Spinal cord (tissue), 10 donors: Measurements from ENCODE around the gene DEK. TPM values are rescaled to one million over a fixed set of nuclear protein-coding genes. Genes with fewer than 3 reads are reported as not detected.
"Not testable (repeated sequence)": the region's sequence is repeated elsewhere in the genome, so short reads cannot be mapped to it uniquely, and the experiment has no call there.

ENCODE experiments used
- DNase-seq, 6 donors: peaks; one replicate each; pipeline versions ENCODE4 v3.0.0 to v3.0.0-alpha.2; 2013 to 2015; ENCODE audit warnings: low spot score in 6 of 6, low read depth in 4 of 6
- H3K27ac ChIP-seq: one replicate; pipeline ENCODE4 v1.5.1; 2013; ENCODE audit warnings: low read depth, low read length, control low read depth
- H3K27me3 ChIP-seq: one replicate; pipeline ENCODE4 v1.6.1; 2013; ENCODE audit warnings: low read length; ENCODE audit not compliant: control insufficient read depth, insufficient read depth
- H3K36me3 ChIP-seq: one replicate; pipeline ENCODE4 v1.6.1; 2013; ENCODE audit warnings: low read length; ENCODE audit not compliant: control insufficient read depth, insufficient read depth
- H3K4me1 ChIP-seq: one replicate; pipeline ENCODE4 v1.6.1; 2013; ENCODE audit warnings: low read length; ENCODE audit not compliant: control insufficient read depth, insufficient read depth
- H3K4me3 ChIP-seq: one replicate; pipeline ENCODE4 v1.5.1; 2013; ENCODE audit warnings: low read depth, low read length, control low read depth
- H3K9me3 ChIP-seq: one replicate; pipeline ENCODE4 v1.6.1; 2013; ENCODE audit warnings: low read length; ENCODE audit not compliant: control insufficient read depth, insufficient read depth
- WGBS: methylation state at CpG from one replicate; pipeline ENCODE4 v1.1.5; 2013; ENCODE audit warnings: missing lambda C conversion rate; ENCODE audit not compliant: insufficient coverage; 5-methylcytosine and 5-hydroxymethylcytosine counted together
- polyA plus RNA-seq, 2 donors: library from polyadenylated mRNA; unstranded; fragments of 120-200 nt; gene quantifications; one replicate each; pipeline ENCODE4 v1.2.1, GENCODE V29; 2013; ENCODE audit not compliant: insufficient read length in 2 of 2
- total RNA-seq, 2 donors: library from RNA; depleted of rRNA in 1 of 2; stranded (reverse); fragments of 120-200 nt in 1 of 2; fragments of >200 nt in 1 of 2; gene quantifications; one replicate each; pipeline versions ENCODE4 v1.2.3 to v1.2.4, GENCODE V29; 2013 to 2014
- donor health status: healthy.

Gene DEK
- total and polyA plus RNA-seq, 4 donors, result 79.0 to 124 (median 102) TPM

DNA sequence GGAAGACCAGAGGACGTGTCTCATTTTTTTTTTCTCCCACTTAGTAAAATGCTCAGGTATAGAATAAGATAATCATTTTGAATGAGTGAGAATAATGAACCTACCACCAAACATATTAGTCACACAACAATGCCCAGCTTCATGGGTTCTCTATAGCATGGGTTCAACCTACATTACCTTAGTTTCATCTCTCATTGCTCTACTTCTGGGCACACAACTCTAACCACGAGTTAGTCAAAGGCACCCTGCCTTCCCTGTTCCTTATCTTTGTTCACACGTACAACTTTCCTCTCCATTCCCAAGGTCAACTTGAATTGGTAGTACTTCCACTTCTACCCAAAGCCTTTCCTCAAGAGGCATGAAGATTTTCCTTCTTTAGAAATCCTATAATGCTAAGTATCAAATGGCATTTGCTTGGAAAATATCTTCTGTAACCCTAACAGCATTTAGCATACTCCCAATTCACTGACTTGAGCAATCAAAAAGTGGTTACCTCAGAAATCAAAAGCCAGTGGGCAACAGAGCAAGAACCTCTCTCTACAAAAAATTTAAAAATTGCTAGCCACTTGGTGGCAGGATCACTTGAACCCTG, 20.9 kb downstream of the DEK start:
- 100% methylated on average over 1 of the region's 3 CpGs for WGBS
- Histone ChIP-seq H3K27ac (no peak overlapping the region), H3K27me3 (no peaks in the 10 kb centered on the region)

DNA sequence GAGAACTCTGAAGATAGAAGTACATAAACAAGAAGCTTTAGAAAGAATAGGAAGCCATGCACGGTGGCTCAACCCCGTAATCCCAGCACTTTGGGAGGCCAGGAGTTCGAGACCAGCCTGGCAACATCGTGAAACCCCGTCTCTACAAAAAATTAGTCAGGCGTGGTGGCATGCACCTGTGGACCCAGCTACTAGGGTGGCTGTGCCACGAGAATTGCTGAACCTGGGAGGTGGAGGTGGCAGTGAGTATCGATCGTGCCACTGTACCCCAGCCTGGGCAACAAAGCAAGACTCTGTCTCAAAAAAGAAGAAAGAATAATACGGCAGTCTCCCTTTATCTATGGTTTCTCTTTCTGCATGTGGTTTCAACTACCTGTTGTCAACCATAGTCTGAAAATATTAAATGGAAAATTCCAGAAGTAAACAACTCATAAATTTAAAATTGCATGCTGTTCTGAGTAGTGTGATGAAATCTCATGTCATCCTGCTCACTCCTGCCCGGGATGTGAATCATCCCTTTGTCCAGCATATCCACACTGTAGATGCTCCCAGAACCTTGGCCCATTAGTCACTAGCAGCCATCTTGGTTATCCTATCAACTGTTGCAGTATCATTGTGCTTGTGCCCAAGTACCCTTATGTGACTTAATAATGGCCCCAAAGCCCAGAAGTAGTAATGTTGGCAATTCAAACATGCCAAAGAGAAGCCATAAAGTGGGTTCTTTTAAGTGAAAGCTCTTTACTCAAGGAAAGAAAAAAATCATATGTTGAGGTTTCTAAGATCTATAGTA, 22.1 kb downstream of the DEK start:
- Histone ChIP-seq H3K4me3 (no peak overlapping the region), H3K27me3 (no peaks in the 10 kb centered on the region), H3K27ac (no peak overlapping the region), H3K4me1 (no peaks in the 10 kb centered on the region), H3K36me3 (peaks cover 10% of the 10 kb centered on the region), H3K9me3 (no peaks in the 10 kb centered on the region)
- 93% methylated on average over 8 of the region's 11 CpGs for WGBS
- peak in 1 of 6 donors; percentile 6 for DNase-seq

More for the DNA sequence above, 20.9 kb downstream of the DEK start:
- DNase-seq, result no peak
- H3K9me3 ChIP-seq, result no peaks in the 10 kb centered on the region
- H3K36me3 ChIP-seq, result peaks cover 6% of the 10 kb centered on the region
- H3K4me1 ChIP-seq, result no peaks in the 10 kb centered on the region
- no peak overlapping the region for H3K4me3 ChIP-seq

DNA sequence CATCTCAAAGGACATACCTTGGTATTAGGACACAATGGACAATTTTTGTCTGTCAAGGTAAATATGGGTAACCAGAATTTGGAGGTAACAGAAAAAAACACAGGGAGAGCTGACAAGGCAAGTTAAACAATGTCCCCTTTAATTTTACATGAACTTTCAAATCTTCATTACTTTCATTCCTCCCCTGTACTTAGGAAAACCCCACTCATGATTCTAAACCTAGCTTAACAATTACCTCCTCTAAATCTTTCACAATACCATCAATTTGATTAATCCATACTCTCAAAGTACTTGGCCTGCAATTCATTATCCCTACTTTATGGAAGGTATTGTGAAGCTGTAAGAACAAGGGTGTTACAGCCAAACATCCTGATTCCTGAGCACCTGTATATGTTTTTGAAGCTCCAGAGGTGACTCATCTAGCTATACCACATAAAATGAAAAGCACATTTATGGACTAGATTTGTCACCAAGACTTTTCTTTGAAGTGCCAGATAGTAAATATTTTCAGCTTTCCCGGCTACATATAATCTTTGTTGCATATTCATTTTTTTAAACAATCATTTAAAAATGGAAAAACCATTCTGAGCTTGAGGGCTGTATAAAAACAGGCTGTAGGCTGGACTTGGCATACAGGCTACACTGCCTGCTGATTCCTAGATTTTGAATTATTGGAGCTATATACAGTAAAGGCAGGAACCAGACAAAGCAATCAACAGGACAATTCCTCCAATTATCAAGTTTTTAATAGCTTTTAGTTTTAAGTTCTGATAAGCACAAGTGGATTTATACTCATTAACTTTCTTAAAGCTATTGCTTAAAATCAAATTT, 22.9 kb downstream of the DEK start:
- H3K4me3 ChIP-seq, result no peak overlapping the region
- H3K36me3 ChIP-seq, result peaks cover 12% of the 10 kb centered on the region
- DNase-seq, result no peak
- no CpG with 5 or more reads among the region's 1 CpG for WGBS
- H3K4me1 ChIP-seq, result no peaks in the 10 kb centered on the region
- H3K27ac ChIP-seq, result no peak overlapping the region
- H3K27me3 ChIP-seq, result no peaks in the 10 kb centered on the region
- no peaks in the 10 kb centered on the region for H3K9me3 ChIP-seq

DNA sequence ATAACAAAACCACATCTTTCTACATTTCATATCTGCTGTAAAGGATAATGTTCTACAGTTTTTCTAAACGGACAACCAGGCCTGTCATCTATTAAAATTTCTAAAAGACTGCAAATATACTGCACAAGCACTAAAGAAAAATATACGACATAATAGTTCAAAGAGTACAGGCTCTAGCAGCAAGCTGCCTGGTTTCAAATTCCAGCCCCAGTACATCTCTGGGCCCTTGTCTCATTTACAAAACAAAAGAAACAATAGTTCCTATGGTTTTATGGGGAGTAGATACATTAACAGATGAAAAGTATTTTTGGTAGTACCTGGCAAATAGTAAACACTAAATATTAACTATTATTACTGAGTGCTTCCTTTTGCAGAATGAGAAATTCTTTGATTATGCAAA, 24.1 kb downstream of the DEK start:
- Histone ChIP-seq H3K36me3 (peaks cover 14% of the 10 kb centered on the region), H3K4me3 (no peak overlapping the region), H3K4me1 (no peaks in the 10 kb centered on the region), H3K27me3 (no peaks in the 10 kb centered on the region), H3K27ac (no peak overlapping the region), H3K9me3 (no peaks in the 10 kb centered on the region)
- WGBS, result no CpG with 5 or more reads among the region's 2 CpGs
- no peak for DNase-seq

DNA sequence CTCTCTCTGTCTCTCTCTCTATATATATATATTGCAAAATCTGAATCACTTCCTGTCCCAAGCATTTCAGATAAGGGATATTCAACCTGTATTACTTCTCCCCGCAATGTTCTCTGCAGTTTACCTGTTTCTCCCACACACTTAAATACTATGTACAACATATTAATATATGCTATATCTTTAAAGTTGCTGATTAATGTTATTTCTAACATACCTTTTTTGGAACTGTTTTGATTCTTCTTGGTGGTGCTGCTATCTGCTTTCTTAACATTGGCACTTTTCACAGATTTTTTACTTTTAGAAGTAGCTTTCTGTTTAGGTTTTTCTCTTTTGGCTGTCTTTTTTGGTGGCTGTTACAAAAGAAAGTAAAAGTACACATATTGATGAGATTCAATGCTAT, 27.2 kb downstream of the DEK start:
- H3K27ac ChIP-seq, result no peak overlapping the region
- H3K4me3 ChIP-seq, result no peak overlapping the region
- H3K9me3 ChIP-seq, result no peaks in the 10 kb centered on the region
- no peak for DNase-seq
- H3K4me1 ChIP-seq, result no peaks in the 10 kb centered on the region
- WGBS, result no CpG with 5 or more reads among the region's 1 CpG
- H3K27me3 ChIP-seq, result no peaks in the 10 kb centered on the region
- H3K36me3 ChIP-seq, result peaks cover 19% of the 10 kb centered on the region

DNA sequence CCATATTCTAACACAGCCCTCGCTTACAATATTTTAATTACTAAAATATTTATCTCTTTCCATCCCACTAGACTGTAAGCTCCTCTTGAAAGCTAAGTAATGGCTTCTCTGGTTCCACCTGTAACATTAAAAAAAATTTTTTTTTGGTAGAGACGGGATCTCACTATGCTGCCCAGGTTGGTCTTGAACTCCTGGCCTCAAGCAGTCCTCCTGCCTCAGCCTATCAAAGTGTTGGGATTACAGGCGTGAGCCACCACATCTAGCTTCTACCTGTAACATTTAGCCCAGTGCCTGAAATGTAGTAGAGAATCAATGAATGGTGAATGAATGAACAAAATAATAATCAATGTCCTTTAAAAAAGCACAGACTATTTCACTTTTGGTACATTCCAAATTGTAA, 28.8 kb downstream of the DEK start:
- H3K36me3 ChIP-seq, result peaks cover 17% of the 10 kb centered on the region
- no peaks in the 10 kb centered on the region for H3K4me1 ChIP-seq
- peaks cover 2% of the 10 kb centered on the region for H3K9me3 ChIP-seq
- no peak overlapping the region for H3K27ac ChIP-seq
- no peak for DNase-seq
- no peak overlapping the region for H3K4me3 ChIP-seq
- WGBS, result 38% methylated on average over 1 of the region's 3 CpGs
- H3K27me3 ChIP-seq, result no peaks in the 10 kb centered on the region

DNA sequence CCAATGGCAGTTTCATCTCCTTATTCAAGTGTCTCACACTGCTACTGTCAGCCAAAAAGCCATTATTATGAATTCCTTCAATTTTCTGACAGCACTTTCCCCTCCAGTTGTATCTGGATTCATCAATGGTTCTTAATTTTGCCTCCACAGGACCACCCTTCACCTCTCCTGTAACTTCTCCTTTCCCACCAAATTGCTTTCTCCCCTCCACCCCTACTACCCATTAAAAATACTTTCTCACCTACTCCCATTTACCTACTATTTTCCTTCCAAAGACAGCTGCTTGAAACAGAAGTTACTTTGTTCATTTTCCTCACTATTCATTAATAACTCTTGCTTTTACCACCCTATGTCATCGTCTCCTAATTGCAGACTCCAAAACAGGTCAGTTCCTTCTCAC, 29.8 kb downstream of the DEK start:
- 82% methylated on average over 1 of the region's 1 CpG for WGBS
- no peaks in the 10 kb centered on the region for H3K27me3 ChIP-seq
- H3K4me1 ChIP-seq, result no peaks in the 10 kb centered on the region
- no peak for DNase-seq
- peaks cover 17% of the 10 kb centered on the region for H3K36me3 ChIP-seq
- no peak overlapping the region for H3K4me3 ChIP-seq
- no peak overlapping the region for H3K27ac ChIP-seq
- H3K9me3 ChIP-seq, result peaks cover 2% of the 10 kb centered on the region

DNA sequence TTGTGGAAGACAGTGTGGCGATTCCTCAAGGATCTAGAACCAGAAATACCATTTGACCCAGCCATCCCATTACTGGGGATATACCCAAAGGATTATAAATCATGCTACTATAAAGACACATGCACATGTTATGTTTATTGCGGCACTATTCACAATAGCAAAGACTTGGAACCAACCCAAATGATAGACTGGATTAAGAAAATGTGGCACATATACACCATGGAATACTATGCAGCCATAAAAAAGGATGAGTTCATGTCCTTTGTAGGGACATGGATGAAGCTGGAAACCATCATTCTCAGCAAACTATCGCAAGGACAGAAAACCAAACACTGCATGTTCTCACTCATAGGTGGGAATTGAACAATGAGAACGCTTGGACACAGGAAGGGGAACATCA, 30.6 kb downstream of the DEK start:
- not testable (repeated sequence) for H3K4me3 ChIP-seq, DNase-seq, H3K9me3 ChIP-seq, H3K27ac ChIP-seq, H3K27me3 ChIP-seq, H3K4me1 ChIP-seq
- WGBS, result no CpG with 5 or more reads among the region's 4 CpGs
- H3K36me3 ChIP-seq, result peaks cover 16% of the 10 kb centered on the region

DNA sequence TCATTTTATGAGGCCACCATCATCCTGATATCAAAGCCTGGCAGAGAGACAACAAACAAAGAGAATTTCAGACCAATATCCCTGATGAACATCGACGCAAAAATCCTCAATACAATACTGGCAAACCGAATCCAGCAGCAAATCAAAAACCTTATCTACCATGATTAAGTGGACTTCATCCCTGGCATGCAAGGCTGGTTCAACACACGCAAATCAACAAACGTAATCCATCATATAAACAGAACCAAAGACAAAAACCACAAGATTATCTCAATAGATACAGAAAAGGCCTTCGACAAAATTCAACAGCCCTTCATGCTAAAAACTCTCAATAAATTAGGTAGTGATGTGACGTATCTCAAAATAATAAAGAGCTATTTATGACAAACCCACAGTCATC, 32.5 kb downstream of the DEK start:
- H3K4me3 ChIP-seq, DNase-seq, H3K27me3 ChIP-seq, H3K27ac ChIP-seq, H3K4me1 ChIP-seq, H3K9me3 ChIP-seq: not testable (repeated sequence)
- 93% methylated on average over 3 of the region's 7 CpGs for WGBS
- H3K36me3 ChIP-seq, result peaks cover 17% of the 10 kb centered on the region
